GM12878 (cell line): ENCODE results near the gene CCSER1.

ENCODE experiments used
- EP300 ChIP-seq, 2 experiments: fragments of 150-350 bp in 1 of 2; IDR thresholded peaks; 2 replicates each; pipeline ENCODE4 v1.6.1; 2011 to 2012; ENCODE audit warnings: low read depth in 2 of 2, low read length in 2 of 2, borderline replicate concordance in 1 of 2, improper control_type of control experiment in 1 of 2, inconsistent platforms in 1 of 2; ENCODE audit not compliant: control insufficient read depth in 1 of 2
- POLR2A ChIP-seq: IDR thresholded peaks from 2 replicates; pipeline ENCODE4 v1.6.1; 2011; ENCODE audit warnings: low read depth, mild to moderate bottlenecking, low read length

DNA sequence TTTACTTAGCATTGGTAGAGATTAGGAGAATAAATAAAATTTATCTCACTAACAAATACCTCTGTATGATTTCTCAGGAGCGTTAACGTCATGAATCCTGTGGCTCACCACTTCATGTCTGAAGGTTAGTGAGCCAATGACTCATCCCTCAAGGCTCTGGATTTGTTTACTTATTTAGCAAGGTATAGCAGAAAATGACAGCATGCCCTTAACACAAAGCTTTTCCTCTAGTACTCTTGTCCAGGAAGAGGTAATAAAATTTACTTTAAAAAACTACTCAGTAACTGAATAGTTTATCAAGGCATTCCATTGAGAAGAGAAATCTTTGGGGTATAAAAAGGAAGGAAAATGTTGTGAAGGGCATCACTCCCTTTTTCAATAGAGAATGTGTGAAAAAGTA lies 823.8 kb downstream of the CCSER1 start:
- TF ChIP-seq EP300 (IDR thresholded peaks at IDR 0.05; ENCODE audit: borderline replicate concordance in 1 of 2, control insufficient read depth in 1 of 2, low read depth in 2 of 2, low read length in 2 of 2) (no peak), POLR2A (no peak)
